ENCODE measurements around the gene DNAH9.
"Not testable (repeated sequence)": the region's sequence is repeated elsewhere in the genome, so short reads cannot be mapped to it uniquely, and the experiment has no call there.

Gene DNAH9

GRCh38 chr17:11925262-11926021 is 327.2 kb downstream of the DNAH9 start:
- DNase-seq = no peak

GRCh38 chr17:11928436-11928835 is 330.2 kb downstream of the DNAH9 start:
- no peak for DNase-seq

- no peak for DNase-seq
These were observed 334.1 kb downstream of the DNAH9 start for GRCh38 chr17:11932337-11932898.

GRCh38 chr17:11935734-11936406 is 337.6 kb downstream of the DNAH9 start:
- DNase-seq = no peak

- no peak for DNase-seq
These were observed 342.6 kb downstream of the DNAH9 start for GRCh38 chr17:11940904-11941303.

GRCh38 chr17:11943086-11943485 is 344.8 kb downstream of the DNAH9 start:
- DNase-seq = not testable (repeated sequence)

- no peak for DNase-seq
These were observed 345.6 kb downstream of the DNAH9 start for GRCh38 chr17:11943759-11944347.

- DNase-seq = no peak
These were observed 346.3 kb downstream of the DNAH9 start for GRCh38 chr17:11944587-11944986.

- no peak for DNase-seq
These were observed 350.5 kb downstream of the DNAH9 start for GRCh38 chr17:11948789-11949188.

GRCh38 chr17:11949571-11949970 is 351.3 kb downstream of the DNAH9 start:
- not testable (repeated sequence) for DNase-seq

GRCh38 chr17:11950771-11951519 is 352.7 kb downstream of the DNAH9 start:
- no peak for DNase-seq

GRCh38 chr17:11952610-11953009 is 354.3 kb downstream of the DNAH9 start:
- DNase-seq = no peak

GRCh38 chr17:11953924-11954323 is 355.7 kb downstream of the DNAH9 start:
- no peak for DNase-seq

- DNase-seq = no peak
These were observed 356.7 kb downstream of the DNAH9 start for GRCh38 chr17:11954936-11955335.

- no peak for DNase-seq
These were observed 371.3 kb downstream of the DNAH9 start for GRCh38 chr17:11969565-11969964.

GRCh38 chr17:11972741-11973140 is 374.5 kb downstream of the DNAH9 start:
- DNase-seq = not testable (repeated sequence)

GRCh38 chr17:11979795-11980194 is 381.5 kb downstream of the DNAH9 start:
- no peak for DNase-seq

- DNase-seq = no peak
These were observed 382.5 kb downstream of the DNAH9 start for GRCh38 chr17:11980813-11981212.

GRCh38 chr17:11981862-11982261 is 383.6 kb downstream of the DNAH9 start:
- DNase-seq = no peak

GRCh38 chr17:11986179-11986941 is 388.1 kb downstream of the DNAH9 start:
- no peak for DNase-seq

GRCh38 chr17:11986942-11987329 is 388.7 kb downstream of the DNAH9 start:
- DNase-seq = no peak

- no peak for DNase-seq
These were observed 392.2 kb downstream of the DNAH9 start for GRCh38 chr17:11990363-11990983.

Data from activated effector memory CD4-positive, alpha-beta T cell treated with Interleukin-2 at 50 U/mL for 16 hours (primary cell).